Activated CD4-positive, alpha-beta T cell treated with anti-CD3 and anti-CD28 coated beads for 36 hours (primary cell): ENCODE data around the gene MRTFA. TPM values are rescaled to one million over a fixed set of nuclear protein-coding genes. Genes with fewer than 3 reads are reported as not detected.
"Not testable (repeated sequence)": the region's sequence is repeated elsewhere in the genome, so short reads cannot be mapped to it uniquely, and the experiment has no call there.

Experiments used
- ATAC-seq: fragments of 200-7000 bp; cut with Tn5 transposase; one replicate; pipeline ENCODE4 v1.10.0; 2021; ENCODE audit warnings: mild to moderate bottlenecking, moderate library complexity
- CTCF ChIA-PET: fragments of 350-600 bp; sonication (Branson Sonifier 250); formaldehyde crosslinking; loops from one replicate; lab custom pipeline; 2021; ENCODE audit warnings: antibody characterized with exemption; lab: Charles Lee
- POLR2A ChIA-PET: fragments of 350-600 bp; sonication (Branson Sonifier 250); formaldehyde crosslinking; loops from one replicate; lab custom pipeline; 2021; ENCODE audit warnings: antibody characterized with exemption, inconsistent platforms; lab: Charles Lee
- DNase-seq: peaks from one replicate; pipeline ENCODE4 v3.0.0-alpha.2; 2020
- H3K27ac Mint-ChIP-seq: one replicate; pipeline ENCODE4 v1.8.0; 2021; ENCODE audit warnings: mixed read lengths
- H3K27me3 Mint-ChIP-seq: one replicate; pipeline ENCODE4 v1.8.0; 2021; ENCODE audit warnings: mixed read lengths
- H3K36me3 Mint-ChIP-seq: one replicate; pipeline ENCODE4 v1.8.0; 2021; ENCODE audit warnings: low read depth, mixed read lengths
- H3K4me1 Mint-ChIP-seq: one replicate; pipeline ENCODE4 v1.8.0; 2021; ENCODE audit warnings: mixed read lengths
- H3K4me3 Mint-ChIP-seq: one replicate; pipeline ENCODE4 v1.8.0; 2021; ENCODE audit warnings: mild to moderate bottlenecking, moderate library complexity, mixed read lengths
- H3K9me3 Mint-ChIP-seq: one replicate; pipeline ENCODE4 v1.8.0; 2021; ENCODE audit warnings: low read depth, mixed read lengths
- intact Hi-C, 2 experiments: fragments of 100-400 bp; cut with DNase I in 1 of 2; cut with micrococcal nuclease in 1 of 2; formaldehyde crosslinking; loops; one replicate each; pipeline versions ENCODE4 v1.14.2 to v1.15.1; 2022 to 2024; cut with DNase I, micrococcal nuclease
- total RNA-seq, 2 experiments: library from RNA; stranded (reverse); gene quantifications; one replicate each; pipeline ENCODE4 v1.2.3, GENCODE V29; 2021

The MRTFA gene
- total RNA-seq, 2 experiments from 2014 or later = 41.0 to 43.2 TPM

GRCh38 chr22:40584766-40585165, 51.8 kb downstream of the MRTFA start:
- H3K9me3 Mint-ChIP-seq, H3K4me3 Mint-ChIP-seq, DNase-seq, POLR2A ChIA-PET, H3K27me3 Mint-ChIP-seq, ATAC-seq: not testable (repeated sequence)
- intact Hi-C loops = loop anchor here in 1 of 2 experiments (5.0 kb wide), 2 partner anchors 38 to 52 kb away; no protein-coding TSS in a partner anchor
- peaks cover 20% of the 10 kb centered on the region for H3K36me3 Mint-ChIP-seq
- peak overlapping the region; percentile 5 for H3K27ac Mint-ChIP-seq
- CTCF ChIA-PET = interaction anchor here (0.7 to 1.2 kb wide), 4 partner anchors 60 to 157 kb away, joined by 3 read pairs; no protein-coding TSS in a partner anchor
- peaks cover 30% of the 10 kb centered on the region for H3K4me1 Mint-ChIP-seq

- Mint-ChIP-seq H3K4me1 (peaks cover 35% of the 10 kb centered on the region), H3K9me3 (no peaks in the 10 kb centered on the region), H3K27me3 (no peaks in the 10 kb centered on the region), H3K4me3 (peak overlapping the region; percentile 17), H3K36me3 (peaks cover 16% of the 10 kb centered on the region), H3K27ac (peak overlapping the region; percentile 80)
- intact Hi-C loops = loop anchor here (1.0 to 5.0 kb wide), 4 partner anchors 39 to 53 kb away; partner anchors contain the start of gene MRTFA (in 1 of the 2)
- CTCF ChIA-PET = interaction anchor here (0.6 to 3.5 kb wide), 12 partner anchors 14 to 316 kb away, joined by 3 to 15 read pairs (median 3); no protein-coding TSS in a partner anchor
- ATAC-seq (peak; percentile 81), DNase-seq (peak; percentile 42)
- POLR2A ChIA-PET = interaction anchor here (0.5 to 1.2 kb wide), 5 partner anchors 26 to 594 kb away, joined by 3 to 5 read pairs (median 4); no protein-coding TSS in a partner anchor
Observed at GRCh38 chr22:40583053-40583741, 53.3 kb downstream of the MRTFA start.

- Mint-ChIP-seq H3K27me3 (no peaks in the 10 kb centered on the region), H3K4me3 (no peak overlapping the region), H3K4me1 (peaks cover 41% of the 10 kb centered on the region), H3K36me3 (peaks cover 13% of the 10 kb centered on the region), H3K9me3 (no peaks in the 10 kb centered on the region), H3K27ac (no peak overlapping the region)
- intact Hi-C loops = loop anchor here (2.0 to 5.0 kb wide), 3 partner anchors 40 to 50 kb away; no protein-coding TSS in a partner anchor
- POLR2A ChIA-PET = interaction anchor here (0.5 to 1.2 kb wide), 2 partner anchors 48 to 534 kb away, joined by 3 to 4 read pairs; no protein-coding TSS in a partner anchor
- CTCF ChIA-PET = interaction anchor here (0.6 to 3.5 kb wide), 4 partner anchors 16 to 167 kb away, joined by 4 to 15 read pairs (median 11); no protein-coding TSS in a partner anchor
- ATAC-seq = no peak
- no peak for DNase-seq
Observed at GRCh38 chr22:40582063-40582462, 54.5 kb downstream of the MRTFA start.

- ATAC-seq (no peak), DNase-seq (no peak)
- intact Hi-C loops = loop anchor here in 1 of 2 experiments (5.0 kb wide), 2 partner anchors 42 to 48 kb away; no protein-coding TSS in a partner anchor
- Mint-ChIP-seq H3K4me3 (no peak overlapping the region), H3K4me1 (peaks cover 37% of the 10 kb centered on the region), H3K27me3 (no peaks in the 10 kb centered on the region), H3K9me3 (no peaks in the 10 kb centered on the region), H3K27ac (no peak overlapping the region), H3K36me3 (peaks cover 11% of the 10 kb centered on the region)
- POLR2A ChIA-PET = no interaction called here
- CTCF ChIA-PET = interaction anchor here (1.0 to 3.5 kb wide), 2 partner anchors 17 to 117 kb away, joined by 3 to 15 read pairs; no protein-coding TSS in a partner anchor
Observed at GRCh38 chr22:40580631-40581030, 55.9 kb downstream of the MRTFA start.

- no peaks in the 10 kb centered on the region for H3K9me3 Mint-ChIP-seq
- CTCF ChIA-PET = interaction anchor here (0.6 to 0.7 kb wide), 2 partner anchors 58 to 65 kb away, joined by 3 to 4 read pairs; partner anchors contain the start of gene MRTFA
- H3K4me3 Mint-ChIP-seq = no peak overlapping the region
- ATAC-seq (peak; percentile 87), DNase-seq (peak; percentile 68)
- H3K4me1 Mint-ChIP-seq = peaks cover 22% of the 10 kb centered on the region
- peak overlapping the region; percentile 82 for H3K27ac Mint-ChIP-seq
- no peaks in the 10 kb centered on the region for H3K27me3 Mint-ChIP-seq
- POLR2A ChIA-PET = no interaction called here
- peaks cover 2% of the 10 kb centered on the region for H3K36me3 Mint-ChIP-seq
- intact Hi-C loops = loop anchor here in 1 of 2 experiments (1.0 kb wide), 1 partner anchor 43 kb away; no protein-coding TSS in a partner anchor
Observed at GRCh38 chr22:40578171-40578570, 58.3 kb downstream of the MRTFA start.

GRCh38 chr22:40572976-40573375, 63.5 kb downstream of the MRTFA start:
- intact Hi-C loops = no loop called here

GRCh38 chr22:40571887-40572286, 64.6 kb downstream of the MRTFA start:
- Mint-ChIP-seq H3K9me3 (peaks cover 3% of the 10 kb centered on the region), H3K36me3 (peaks cover 11% of the 10 kb centered on the region), H3K4me1 (no peaks in the 10 kb centered on the region), H3K27me3 (no peaks in the 10 kb centered on the region), H3K27ac (no peak overlapping the region), H3K4me3 (no peak overlapping the region)
- intact Hi-C loops = no loop called here
- DNase-seq (no peak), ATAC-seq (no peak)
- CTCF ChIA-PET = no interaction called here
- POLR2A ChIA-PET = interaction anchor here (0.6 kb wide), 1 partner anchor 37 kb away, joined by 4 read pairs; no protein-coding TSS in a partner anchor

More at GRCh38 chr22:40572976-40573375, 63.5 kb downstream of the MRTFA start:
- peaks cover 3% of the 10 kb centered on the region for H3K9me3 Mint-ChIP-seq
- no peak overlapping the region for H3K27ac Mint-ChIP-seq
- H3K36me3 Mint-ChIP-seq = peaks cover 11% of the 10 kb centered on the region
- ATAC-seq = no peak
- H3K4me3 Mint-ChIP-seq = no peak overlapping the region
- H3K4me1 Mint-ChIP-seq = peaks cover 4% of the 10 kb centered on the region
- no peak for DNase-seq
- no peaks in the 10 kb centered on the region for H3K27me3 Mint-ChIP-seq
- POLR2A ChIA-PET = no interaction called here
- CTCF ChIA-PET = interaction anchor here (0.9 kb wide), 1 partner anchor 11 kb away, joined by 3 read pairs; no protein-coding TSS in a partner anchor

- Mint-ChIP-seq H3K4me3 (no peak overlapping the region), H3K27ac (no peak overlapping the region), H3K36me3 (peaks cover 11% of the 10 kb centered on the region), H3K4me1 (peaks cover 4% of the 10 kb centered on the region), H3K9me3 (peaks cover 3% of the 10 kb centered on the region), H3K27me3 (no peaks in the 10 kb centered on the region)
- no peak for DNase-seq
- intact Hi-C loops = no loop called here
- CTCF ChIA-PET = interaction anchor here (0.5 to 1.2 kb wide), 2 partner anchors 79 to 1100 kb away, joined by 3 to 4 read pairs; no protein-coding TSS in a partner anchor
- POLR2A ChIA-PET = no interaction called here
- ATAC-seq = no peak
Observed at GRCh38 chr22:40567626-40568328, 68.7 kb downstream of the MRTFA start.

- peaks cover 8% of the 10 kb centered on the region for H3K36me3 Mint-ChIP-seq
- peaks cover 3% of the 10 kb centered on the region for H3K9me3 Mint-ChIP-seq
- POLR2A ChIA-PET = no interaction called here
- intact Hi-C loops = no loop called here
- H3K4me3 Mint-ChIP-seq = no peak overlapping the region
- no peak for DNase-seq
- H3K4me1 Mint-ChIP-seq = peaks cover 4% of the 10 kb centered on the region
- ATAC-seq = no peak
- CTCF ChIA-PET = no interaction called here
- H3K27ac Mint-ChIP-seq = no peak overlapping the region
- H3K27me3 Mint-ChIP-seq = no peaks in the 10 kb centered on the region
Observed at GRCh38 chr22:40567106-40567505, 69.4 kb downstream of the MRTFA start.

- ATAC-seq (no peak), DNase-seq (no peak)
- ChIA-PET POLR2A (no interaction called here), CTCF (interaction anchor here (0.8 to 1.3 kb wide), 2 partner anchors 73 to 124 kb away, joined by 3 read pairs; no protein-coding TSS in a partner anchor)
- no peaks in the 10 kb centered on the region for H3K9me3 Mint-ChIP-seq
- no peaks in the 10 kb centered on the region for H3K27me3 Mint-ChIP-seq
- peaks cover 4% of the 10 kb centered on the region for H3K36me3 Mint-ChIP-seq
- peaks cover 26% of the 10 kb centered on the region for H3K4me1 Mint-ChIP-seq
- intact Hi-C loops = no loop called here
- no peak overlapping the region for H3K27ac Mint-ChIP-seq
- no peak overlapping the region for H3K4me3 Mint-ChIP-seq
Observed at GRCh38 chr22:40560994-40561515, 75.5 kb downstream of the MRTFA start.
